ENCODE measurements around the gene EBF3. TPM values are rescaled to one million over a fixed set of nuclear protein-coding genes. Genes with fewer than 3 reads are reported as not detected.

EBF3 gene
- total RNA-seq, 2 donors from 2014 or later, result not detected

DNA sequence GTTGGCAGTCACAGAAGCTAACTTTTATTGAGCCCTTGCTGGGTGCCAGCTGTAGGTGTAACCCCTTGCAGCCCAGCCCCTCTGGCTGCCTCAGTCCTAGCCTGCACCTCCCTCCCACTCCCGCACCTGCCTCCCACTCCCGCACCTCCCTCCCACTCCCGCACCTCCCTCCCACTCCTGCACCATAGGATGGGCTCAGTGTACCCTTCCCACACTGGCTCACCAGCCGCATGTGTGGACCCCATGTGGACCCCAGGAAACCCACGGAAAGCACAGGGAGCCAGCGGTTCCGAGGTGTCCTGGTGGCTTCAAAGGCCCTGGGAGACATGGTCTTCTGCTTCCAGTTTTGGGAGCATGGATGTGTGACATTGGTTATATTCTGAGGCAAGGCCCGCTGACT, 132.9 kb downstream of the EBF3 start:
- ATAC-seq (no peak), DNase-seq (ENCODE audit: low spot score) (no peak)
- peaks cover 0 to 5% of the 10 kb centered on the region in 2 donors for H3K27me3 Mint-ChIP-seq
- no peaks in the 10 kb centered on the region for H3K9me3 Mint-ChIP-seq
- no peak overlapping the region for H3K4me3 Mint-ChIP-seq
- H3K4me1 Mint-ChIP-seq (ENCODE audit: low read depth in 2 of 2), result no peaks in the 10 kb centered on the region
- H3K27ac Mint-ChIP-seq, result no peak overlapping the region
- no peaks in the 10 kb centered on the region for H3K36me3 Mint-ChIP-seq

GRCh38 chr10:129825826-129826225, 138.2 kb downstream of the EBF3 start:
- Mint-ChIP-seq H3K9me3 (no peaks in the 10 kb centered on the region), H3K36me3 (no peaks in the 10 kb centered on the region), H3K4me3 (no peak overlapping the region), H3K27ac (no peak overlapping the region), H3K27me3 (peaks cover 6 to 11% of the 10 kb centered on the region in 2 donors), H3K4me1 (ENCODE audit: low read depth in 2 of 2) (no peaks in the 10 kb centered on the region)
- DNase-seq (ENCODE audit: low spot score) (no peak), ATAC-seq (peak; percentile 49 to 61)

- no peaks in the 10 kb centered on the region for H3K36me3 Mint-ChIP-seq
- H3K4me1 Mint-ChIP-seq (ENCODE audit: low read depth in 2 of 2), result no peaks in the 10 kb centered on the region
- no peaks in the 10 kb centered on the region for H3K9me3 Mint-ChIP-seq
- ATAC-seq (peak in 1 of 2 donors; percentile 43), DNase-seq (ENCODE audit: low spot score) (no peak)
- no peak overlapping the region for H3K4me3 Mint-ChIP-seq
- H3K27me3 Mint-ChIP-seq, result peaks cover 6 to 8% of the 10 kb centered on the region in 2 donors
- no peak overlapping the region for H3K27ac Mint-ChIP-seq
Measured at GRCh38 chr10:129825221-129825620, 138.9 kb downstream of the EBF3 start.

DNA sequence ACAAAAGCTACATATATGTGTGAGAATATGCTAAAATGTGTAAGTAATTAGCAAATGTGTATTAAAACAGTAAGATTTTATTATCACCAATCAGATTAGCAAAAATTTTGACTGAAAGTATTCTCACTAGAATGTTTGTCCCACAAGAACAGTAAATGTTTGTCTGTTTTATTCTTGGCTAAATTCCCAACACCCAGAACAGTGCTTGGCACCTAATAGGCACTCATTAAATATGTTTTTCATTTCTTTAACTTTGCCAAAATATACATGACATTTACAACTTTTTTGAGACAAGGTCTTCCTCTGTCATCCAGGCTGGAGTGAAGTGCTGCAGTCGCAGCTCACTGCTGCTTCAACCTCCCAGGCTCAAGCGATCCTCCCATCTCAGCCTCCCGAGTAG, 143.6 kb downstream of the EBF3 start:
- H3K4me1 Mint-ChIP-seq (ENCODE audit: low read depth in 2 of 2), result no peaks in the 10 kb centered on the region
- peaks cover 6 to 12% of the 10 kb centered on the region in 2 donors for H3K27me3 Mint-ChIP-seq
- peaks cover 8% of the 10 kb centered on the region for H3K9me3 Mint-ChIP-seq
- no peak for ATAC-seq
- no peak overlapping the region for H3K4me3 Mint-ChIP-seq
- DNase-seq (ENCODE audit: low spot score), result no peak
- H3K27ac Mint-ChIP-seq, result no peak overlapping the region
- no peaks in the 10 kb centered on the region for H3K36me3 Mint-ChIP-seq

- ATAC-seq (no peak), DNase-seq (ENCODE audit: low spot score) (no peak)
- Mint-ChIP-seq H3K36me3 (no peaks in the 10 kb centered on the region), H3K27me3 (peaks cover 2 to 12% of the 10 kb centered on the region in 2 donors), H3K27ac (no peak overlapping the region), H3K4me3 (no peak overlapping the region), H3K4me1 (ENCODE audit: low read depth in 2 of 2) (no peaks in the 10 kb centered on the region), H3K9me3 (peaks cover 8% of the 10 kb centered on the region)
Measured at GRCh38 chr10:129816656-129817045, 147.4 kb downstream of the EBF3 start.

DNA sequence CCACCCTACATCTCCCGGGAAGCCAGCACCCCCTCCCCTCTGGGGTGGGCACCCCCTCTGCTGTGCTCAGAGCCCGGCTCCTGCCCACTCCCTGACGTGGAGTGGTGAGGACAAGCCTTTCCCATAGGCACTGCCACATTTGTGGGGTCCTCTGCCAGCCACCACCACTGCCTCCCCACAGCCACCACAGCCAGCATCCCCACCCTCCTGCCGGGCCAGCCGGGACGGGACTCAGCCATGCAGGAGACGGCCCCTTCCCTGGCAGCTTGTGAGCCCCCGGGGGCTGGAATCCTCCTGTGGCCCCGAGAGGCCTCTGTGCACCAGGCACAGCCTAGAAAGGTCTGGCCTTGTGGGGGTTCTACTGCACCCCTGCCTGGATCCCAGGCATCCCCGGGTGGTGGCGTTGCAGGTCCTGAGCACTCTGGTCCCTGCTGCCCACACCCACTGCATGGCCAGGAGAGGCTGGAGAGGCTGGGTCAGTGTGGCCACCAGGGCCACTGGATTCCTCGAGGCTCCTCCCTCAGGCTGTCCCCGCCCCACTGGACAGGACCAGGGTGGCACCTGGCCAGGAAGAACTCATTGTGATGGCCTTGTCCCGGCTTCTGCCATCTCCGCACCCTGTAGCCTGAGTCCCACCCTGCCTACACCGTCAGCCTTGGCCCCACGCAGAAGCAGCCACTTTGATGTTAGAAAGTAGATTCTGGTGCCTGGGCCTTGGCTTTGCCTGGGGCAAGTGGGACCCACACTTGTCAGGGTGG, 148.0 kb downstream of the EBF3 start:
- peaks cover 8% of the 10 kb centered on the region for H3K9me3 Mint-ChIP-seq
- H3K36me3 Mint-ChIP-seq, result no peaks in the 10 kb centered on the region
- ATAC-seq, result peak; percentile 22 to 33
- H3K27ac Mint-ChIP-seq, result no peak overlapping the region
- peaks cover 2 to 12% of the 10 kb centered on the region in 2 donors for H3K27me3 Mint-ChIP-seq
- H3K4me1 Mint-ChIP-seq (ENCODE audit: low read depth in 2 of 2), result no peaks in the 10 kb centered on the region
- no peak overlapping the region for H3K4me3 Mint-ChIP-seq
- DNase-seq (ENCODE audit: low spot score), result no peak

GRCh38 chr10:129814681-129815646, 149.1 kb downstream of the EBF3 start:
- Mint-ChIP-seq H3K4me3 (no peak overlapping the region), H3K9me3 (peaks cover 8% of the 10 kb centered on the region), H3K36me3 (no peaks in the 10 kb centered on the region), H3K27ac (no peak overlapping the region), H3K4me1 (ENCODE audit: low read depth in 2 of 2) (no peaks in the 10 kb centered on the region), H3K27me3 (peaks cover 2 to 12% of the 10 kb centered on the region in 2 donors)
- DNase-seq (ENCODE audit: low spot score), result no peak
- ATAC-seq, result no peak

DNA sequence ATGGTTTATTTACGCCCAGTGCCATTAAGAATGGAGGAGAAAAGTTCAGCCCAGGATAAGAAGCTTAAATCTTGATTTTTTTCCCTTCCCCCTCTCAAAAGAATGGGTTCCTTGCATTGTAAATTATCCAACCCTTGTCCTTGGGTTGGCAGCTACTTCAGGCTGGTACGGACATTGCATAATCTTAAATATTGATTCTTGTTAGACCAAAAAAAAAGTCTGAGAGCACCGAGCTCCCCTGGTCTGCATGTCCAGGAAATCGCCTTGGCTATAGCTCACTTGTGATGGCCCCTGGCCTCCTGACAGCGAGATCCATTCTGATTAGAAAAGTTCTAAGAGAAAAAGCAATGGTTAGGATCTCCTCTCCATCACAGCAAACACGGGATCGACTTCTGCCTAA, 151.7 kb downstream of the EBF3 start:
- no peaks in the 10 kb centered on the region for H3K4me1 Mint-ChIP-seq (ENCODE audit: low read depth in 2 of 2)
- H3K27ac Mint-ChIP-seq, result no peak overlapping the region
- DNase-seq (ENCODE audit: low spot score) (no peak), ATAC-seq (no peak)
- H3K27me3 Mint-ChIP-seq, result peaks cover 2 to 8% of the 10 kb centered on the region in 2 donors
- no peaks in the 10 kb centered on the region for H3K9me3 Mint-ChIP-seq
- H3K4me3 Mint-ChIP-seq, result no peak overlapping the region
- no peaks in the 10 kb centered on the region for H3K36me3 Mint-ChIP-seq

DNA sequence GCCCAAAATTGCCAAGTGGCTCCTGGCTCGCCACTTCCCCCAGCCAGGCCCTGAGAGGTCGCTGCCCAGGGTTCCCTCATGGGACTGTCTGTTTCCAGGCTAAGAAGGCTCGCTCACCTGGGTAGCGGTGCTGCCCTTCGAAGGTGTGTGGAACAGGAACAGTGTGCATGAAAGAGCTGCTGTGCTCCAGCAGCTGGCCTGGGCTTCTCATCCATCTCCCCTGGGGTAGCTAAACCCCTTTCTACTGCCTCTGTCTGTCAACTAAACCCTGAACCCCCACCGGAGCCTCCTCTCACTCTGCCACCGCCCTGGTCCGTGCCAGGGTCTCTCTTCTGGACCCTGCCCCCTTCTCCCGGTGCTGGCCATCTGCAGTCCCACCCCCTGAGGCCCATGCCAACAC, 152.9 kb downstream of the EBF3 start:
- DNase-seq (ENCODE audit: low spot score), result no peak
- Mint-ChIP-seq H3K27ac (no peak overlapping the region), H3K9me3 (no peaks in the 10 kb centered on the region), H3K27me3 (peaks cover 2 to 14% of the 10 kb centered on the region in 2 donors), H3K36me3 (peaks cover 6% of the 10 kb centered on the region), H3K4me1 (ENCODE audit: low read depth in 2 of 2) (no peaks in the 10 kb centered on the region), H3K4me3 (no peak overlapping the region)
- no peak for ATAC-seq

GRCh38 chr10:129809841-129810240, 154.2 kb downstream of the EBF3 start:
- no peaks in the 10 kb centered on the region for H3K9me3 Mint-ChIP-seq
- H3K4me1 Mint-ChIP-seq (ENCODE audit: low read depth in 2 of 2), result no peaks in the 10 kb centered on the region
- H3K36me3 Mint-ChIP-seq, result peaks cover 6% of the 10 kb centered on the region
- ATAC-seq (no peak), DNase-seq (ENCODE audit: low spot score) (no peak)
- H3K27me3 Mint-ChIP-seq, result peaks cover 2 to 8% of the 10 kb centered on the region in 2 donors
- H3K4me3 Mint-ChIP-seq, result no peak overlapping the region
- no peak overlapping the region for H3K27ac Mint-ChIP-seq

DNA sequence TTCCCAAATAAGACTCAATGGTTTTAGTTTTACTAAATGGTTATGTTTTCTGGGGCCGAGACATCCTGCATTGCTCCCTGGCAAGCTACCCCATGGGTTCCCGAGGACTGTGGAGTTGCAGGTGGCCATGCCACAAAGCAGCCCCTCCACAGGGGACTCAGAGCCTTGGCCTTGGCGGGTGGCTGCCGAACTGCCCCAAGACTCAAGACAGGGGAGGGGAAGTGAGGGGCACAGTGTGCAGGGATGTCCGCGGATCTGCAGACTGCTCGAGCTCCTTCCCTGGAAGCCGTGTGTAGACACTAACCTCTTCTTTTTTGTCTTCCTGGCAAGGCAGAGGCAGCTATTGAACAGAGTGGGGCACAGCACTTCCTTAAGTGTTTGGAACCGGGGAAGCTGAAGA, 154.6 kb downstream of the EBF3 start:
- H3K9me3 Mint-ChIP-seq, result peaks cover 2% of the 10 kb centered on the region
- DNase-seq (ENCODE audit: low spot score) (no peak), ATAC-seq (no peak)
- no peak overlapping the region for H3K4me3 Mint-ChIP-seq
- H3K27me3 Mint-ChIP-seq, result peaks cover 2 to 7% of the 10 kb centered on the region in 2 donors
- no peaks in the 10 kb centered on the region for H3K4me1 Mint-ChIP-seq (ENCODE audit: low read depth in 2 of 2)
- peaks cover 9% of the 10 kb centered on the region for H3K36me3 Mint-ChIP-seq
- no peak overlapping the region for H3K27ac Mint-ChIP-seq

- ATAC-seq (peak in 1 of 2 donors; percentile 26), DNase-seq (ENCODE audit: low spot score) (no peak)
- no peak overlapping the region for H3K4me3 Mint-ChIP-seq
- H3K9me3 Mint-ChIP-seq, result peaks cover 6% of the 10 kb centered on the region
- no peaks in the 10 kb centered on the region for H3K4me1 Mint-ChIP-seq (ENCODE audit: low read depth in 2 of 2)
- peaks cover 17% of the 10 kb centered on the region for H3K36me3 Mint-ChIP-seq
- no peak overlapping the region for H3K27ac Mint-ChIP-seq
- peaks cover 4 to 7% of the 10 kb centered on the region in 2 donors for H3K27me3 Mint-ChIP-seq
Measured at GRCh38 chr10:129808092-129808983, 155.7 kb downstream of the EBF3 start.

- ATAC-seq, result no peak
Measured at GRCh38 chr10:129807211-129807610, 156.9 kb downstream of the EBF3 start.

More at GRCh38 chr10:129807211-129807610, 156.9 kb downstream of the EBF3 start:
- Mint-ChIP-seq H3K27me3 (peaks cover 4 to 7% of the 10 kb centered on the region in 2 donors), H3K9me3 (peaks cover 8% of the 10 kb centered on the region), H3K36me3 (peaks cover 17% of the 10 kb centered on the region), H3K4me3 (no peak overlapping the region), H3K4me1 (ENCODE audit: low read depth in 2 of 2) (no peaks in the 10 kb centered on the region), H3K27ac (no peak overlapping the region)
- DNase-seq (ENCODE audit: low spot score), result no peak

Data from natural killer cell treated with Interleukin-12 subunit alpha and Interleukin-12 subunit beta and Interleukin-15 and Interleukin-18, amount 100 ng/mL, for 72 hours (primary cell).